H1 (cell line): ENCODE measurements around the gene GAREM2. TPM values are rescaled to one million over a fixed set of nuclear protein-coding genes. Genes with fewer than 3 reads are reported as not detected.

Experiments
- CTCF ChIA-PET: fragments of 300-600 bp; sonication (Branson Sonifier 250); formaldehyde crosslinking; loops from one replicate; lab custom pipeline; 2021; ENCODE audit not compliant: partially characterized antibody; lab: Charles Lee
- POLR2A ChIA-PET: fragments of 300-600 bp; sonication (Branson Sonifier 250); formaldehyde crosslinking; loops from one replicate; lab custom pipeline; 2021; ENCODE audit warnings: inconsistent platforms; ENCODE audit not compliant: partially characterized antibody; lab: Charles Lee
- DNase-seq, 2 experiments: peaks; one replicate each; pipeline versions ENCODE4 v3.0.0 to v3.0.0-alpha.2; 2010 to 2022; ENCODE audit warnings: low spot score in 2 of 2, low read depth in 1 of 2, mixed read lengths in 1 of 2
- FAIRE-seq: peaks from 2 replicates; lab custom pipeline; 2011; peaks lifted over from hg19 to GRCh38; lab: Jason Lieb, UNC
- H2AFZ ChIP-seq: 2 replicates; pipeline ENCODE4 v1.8.1; 2012; ENCODE audit warnings: low read length, inconsistent platforms
- H2AK5ac ChIP-seq: 2 replicates; pipeline ENCODE4 v1.6.1; 2013; ENCODE audit warnings: low read depth, low read length
- H2BK120ac ChIP-seq: replicated peaks from 2 replicates; pipeline ENCODE3; 2013; ENCODE audit warnings: low read depth, low read length, inconsistent platforms
- H2BK12ac ChIP-seq: 2 replicates; pipeline ENCODE4 v1.6.1; 2013; ENCODE audit warnings: low read depth, low read length
- H2BK15ac ChIP-seq: 2 replicates; pipeline ENCODE4 v1.6.1; 2013; ENCODE audit warnings: low read length
- H2BK20ac ChIP-seq: 2 replicates; pipeline ENCODE4 v1.6.1; 2013; ENCODE audit warnings: low read length
- H2BK5ac ChIP-seq: 2 replicates; pipeline ENCODE4 v1.6.1; 2013; ENCODE audit warnings: low read depth, low read length
- H3K14ac ChIP-seq: 2 replicates; pipeline ENCODE4 v1.6.1; 2013; ENCODE audit warnings: inconsistent platforms; ENCODE audit not compliant: insufficient read length
- H3K18ac ChIP-seq: 2 replicates; pipeline ENCODE4 v1.6.1; 2013; ENCODE audit warnings: low read length; ENCODE audit errors: extremely low read depth
- H3K23ac ChIP-seq: 2 replicates; pipeline ENCODE4 v1.6.1; 2013; ENCODE audit warnings: inconsistent platforms; ENCODE audit not compliant: insufficient read length
- H3K23me2 ChIP-seq: 2 replicates; pipeline ENCODE4 v1.6.1; 2013; ENCODE audit warnings: low read depth, low read length
- H3K27ac ChIP-seq: 2 replicates; pipeline ENCODE4 v1.6.1; 2011; ENCODE audit warnings: low read depth, low read length, inconsistent platforms
- H3K27me3 ChIP-seq, 4 experiments: replicated peaks in 1 of 4; 1 replicate in 1 of 4; 2 replicates in 3 of 4; pipeline versions ENCODE4 v1.6.1 to v1.8.1; 2011 to 2013; ENCODE audit warnings: low read length in 3 of 4, mild to moderate bottlenecking in 3 of 4, inconsistent platforms in 2 of 4, mixed read lengths in 2 of 4, moderate library complexity in 1 of 4; ENCODE audit not compliant: control insufficient read depth in 3 of 4, insufficient read depth in 3 of 4; ENCODE audit errors: extremely low read depth in 1 of 4
- H3K36me3 ChIP-seq, 4 experiments: 2 replicates each; pipeline versions ENCODE4 v1.6.1 to v1.8.1; 2011 to 2013; ENCODE audit warnings: mild to moderate bottlenecking in 4 of 4, low read length in 3 of 4, moderate library complexity in 2 of 4, control low read depth in 1 of 4, inconsistent platforms in 1 of 4; ENCODE audit not compliant: insufficient read depth in 4 of 4, control insufficient read depth in 2 of 4
- H3K4ac ChIP-seq: replicated peaks from 2 replicates; pipeline ENCODE3; 2013; ENCODE audit warnings: low read length, low read depth, mixed read lengths, inconsistent platforms; ENCODE audit not compliant: insufficient read length
- H3K4me1 ChIP-seq, 4 experiments: replicated peaks in 1 of 4; 1 replicate in 1 of 4; 2 replicates in 3 of 4; pipeline versions ENCODE4 v1.6.1 to v1.8.1; 2011 to 2013; ENCODE audit warnings: low read length in 3 of 4, inconsistent platforms in 2 of 4, mixed read lengths in 1 of 4; ENCODE audit not compliant: insufficient read depth in 4 of 4, control insufficient read depth in 3 of 4
- H3K4me2 ChIP-seq, 2 experiments: 2 replicates each; pipeline versions ENCODE4 v1.6.1 to v1.8.1; 2011 to 2013; ENCODE audit warnings: low read depth in 2 of 2, low read length in 2 of 2, control low read depth in 1 of 2, inconsistent platforms in 1 of 2, mild to moderate bottlenecking in 1 of 2; ENCODE audit not compliant: insufficient read depth in 1 of 2
- H3K4me3 ChIP-seq, 4 experiments: fragments of 200-600, 300-600 bp in 1 of 4; sonication (generic), shearing (Covaris generic), sonication (Bioruptor Twin) in 1 of 4; 2 replicates each; pipeline versions ENCODE4 v1.5.1 to v1.8.1; 2011 to 2016; ENCODE audit warnings: low read length in 4 of 4, low read depth in 3 of 4, control low read depth in 2 of 4, inconsistent platforms in 2 of 4, mild to moderate bottlenecking in 2 of 4, mixed read lengths in 1 of 4, moderate library complexity in 1 of 4; ENCODE audit not compliant: insufficient read depth in 2 of 4; ENCODE audit errors: extremely low read depth in 1 of 4
- H3K56ac ChIP-seq: replicated peaks from 2 replicates; pipeline ENCODE3; 2013; ENCODE audit warnings: low read depth, mild to moderate bottlenecking, mixed read lengths, low read length, inconsistent platforms; ENCODE audit not compliant: insufficient read length
- H3K79me1 ChIP-seq: 2 replicates; pipeline ENCODE4 v1.6.1; 2013; ENCODE audit warnings: low read depth, low read length, control low read depth
- H3K79me2 ChIP-seq, 2 experiments: 2 replicates each; pipeline versions ENCODE4 v1.6.1 to v1.8.1; 2012 to 2013; ENCODE audit warnings: low read length in 2 of 2, mild to moderate bottlenecking in 2 of 2, inconsistent platforms in 1 of 2; ENCODE audit not compliant: insufficient read depth in 2 of 2, control insufficient read depth in 1 of 2
- H3K9ac ChIP-seq, 4 experiments: replicated peaks in 1 of 4; 1 replicate in 1 of 4; 2 replicates in 3 of 4; pipeline versions ENCODE4 v1.6.1 to v1.8.1; 2011 to 2013; ENCODE audit warnings: low read depth in 3 of 4, low read length in 3 of 4, control low read depth in 2 of 4, mild to moderate bottlenecking in 2 of 4, moderate library complexity in 2 of 4, inconsistent platforms in 1 of 4; ENCODE audit errors: extremely low read depth in 1 of 4
- H3K9me3 ChIP-seq, 2 experiments: 2 replicates each; pipeline versions ENCODE4 v1.6.1 to v1.8.1; 2012 to 2013; ENCODE audit warnings: mild to moderate bottlenecking in 2 of 2, moderate library complexity in 2 of 2, control low read depth in 1 of 2, inconsistent platforms in 1 of 2, low read depth in 1 of 2, low read length in 1 of 2, mixed read lengths in 1 of 2; ENCODE audit not compliant: insufficient read depth in 2 of 2
- H4K20me1 ChIP-seq, 2 experiments: replicated peaks in 1 of 2; 2 replicates each; pipeline versions ENCODE3 to v1.8.1; 2011 to 2013; ENCODE audit warnings: inconsistent platforms in 2 of 2, low read length in 2 of 2, mild to moderate bottlenecking in 1 of 2; ENCODE audit not compliant: insufficient read depth in 2 of 2, control insufficient read depth in 1 of 2
- H4K5ac ChIP-seq: 2 replicates; pipeline ENCODE4 v1.6.1; 2013; ENCODE audit warnings: low read length, low read depth, mixed read lengths, inconsistent platforms; ENCODE audit not compliant: insufficient read length
- H4K8ac ChIP-seq: 2 replicates; pipeline ENCODE4 v1.8.0; 2013; ENCODE audit warnings: mild to moderate bottlenecking, moderate library complexity, low read length, inconsistent platforms; ENCODE audit not compliant: insufficient read depth; ENCODE audit errors: extremely low read depth
- H4K91ac ChIP-seq: replicated peaks from 2 replicates; pipeline ENCODE3; 2013; ENCODE audit warnings: low read length, mixed read lengths, inconsistent platforms; ENCODE audit not compliant: insufficient read length
- CBX8 ChIP-seq: fragments of 300-800, 300-1000 bp; sonication (generic); IDR thresholded peaks from 2 replicates; pipeline ENCODE4 v1.7.1; 2016; ENCODE audit warnings: low read depth, low read length, borderline replicate concordance
- KDM4A ChIP-seq: IDR thresholded peaks from one replicate; pipeline ENCODE4 v1.7.1; 2012; ENCODE audit warnings: low read depth, mild to moderate bottlenecking, moderate library complexity, low read length, inconsistent platforms; ENCODE audit not compliant: severe bottlenecking
- SP4 ChIP-seq: IDR thresholded peaks from 2 replicates; pipeline ENCODE4 v1.6.1; 2012; ENCODE audit warnings: low read length, inconsistent platforms
- WGBS, 2 experiments: shearing (Covaris generic) in 1 of 2; methylation state at CpG; one replicate each; pipeline versions ENCODE4 v1.1.6 to v1.1.7; 2013 to 2015; ENCODE audit warnings: low lambda C conversion rate in 2 of 2, mixed read lengths in 2 of 2, inconsistent platforms in 1 of 2, low coverage in 1 of 2, missing lambda C conversion rate in 1 of 2; ENCODE audit not compliant: insufficient replicate concordance in 2 of 2, insufficient coverage in 1 of 2, insufficient read length in 1 of 2; ENCODE audit errors: extremely low coverage in 1 of 2, missing lambda C conversion rate in 1 of 2; 5-methylcytosine and 5-hydroxymethylcytosine counted together
- polyA plus RNA-seq, 7 experiments: library from polyadenylated mRNA; depleted of rRNA in 3 of 7; stranded (reverse) in 5 of 7; unstranded in 2 of 7; fragments of >200 nt in 5 of 7; fragments of 200-250 nt in 2 of 7; gene quantifications; 1 replicate in 5 of 7; 2 replicates in 1 of 7; 4 replicates in 1 of 7; pipeline versions ENCODE4 v1.2.1 to v1.2.3, GENCODE V29; 2011 to 2013; ENCODE audit warnings: missing spikeins in 2 of 7, mixed read lengths in 2 of 7
- total RNA-seq: library from RNA; stranded (reverse); fragmentation: NEBNext Ultra II Directional; extraction: Animal tissue kit (Norgen Biotek cat#: 25700); gene quantifications from 2 replicates; pipeline ENCODE4 v1.2.1, GENCODE V29; 2021
- TF ChIP-seq, protein P1 (sequence below): IDR thresholded peaks from 2 replicates; pipeline ENCODE4 v1.6.1; 2012; ENCODE audit warnings: inconsistent platforms

Gene GAREM2
- total and polyA plus RNA-seq, 2 of the 8 experiments (the other 6 are each of a cell fraction or from before 2014, with no cell fraction given): 19.9 TPM

GRCh38 chr2:26173776-26174482 lies 1.0 kb downstream of the GAREM2 start:
- Histone ChIP-seq H3K4me2 (peak overlapping the region; percentile 72 to 81), H3K18ac (0 out of 2 replicates have a peak overlapping the region, but pooled peaks have one; percentile 48), H3K56ac (no peak overlapping the region), H3K9ac (peak overlapping the region; percentile 34 to 60 (median 52); a peak in 5 of 7 replicates), H2AK5ac (no peak overlapping the region), H2BK15ac (no peak overlapping the region), H3K23me2 (peaks cover 13% of the 10 kb centered on the region), H3K4me3 (peak overlapping the region; percentile 69 to 97 (median 70)), H3K4ac (no peak overlapping the region), H4K91ac (peak overlapping the region; percentile 56), H3K14ac (no peak overlapping the region), H4K8ac (peak overlapping the region; percentile 35; the same call in 1 of the 2 replicates), H2BK120ac (no peak overlapping the region), H3K36me3 (peaks cover 0 to 9% (median 2%) of the 10 kb centered on the region in 4 experiments; a peak in 3 of 8 replicates), H2BK12ac (no peak overlapping the region), H3K23ac (no peak overlapping the region), H2BK5ac (peak overlapping the region; percentile 24; the same call in 1 of the 2 replicates), H4K5ac (no peak overlapping the region), H4K20me1 (peaks cover 2 to 20% of the 10 kb centered on the region in 2 experiments), H3K79me1 (peaks cover 8% of the 10 kb centered on the region), H3K27ac (no peak overlapping the region), H3K9me3 (no peaks in the 10 kb centered on the region), H3K27me3 (peaks cover 0 to 2% (median 0%) of the 10 kb centered on the region in 4 experiments; a peak in 3 of 7 replicates), H2BK20ac (no peak overlapping the region), H3K79me2 (peaks cover 0 to 11% of the 10 kb centered on the region in 2 experiments; a peak in 1 of 4 replicates), H2AFZ (no peak overlapping the region), H3K4me1 (peaks cover 4 to 15% (median 6%) of the 10 kb centered on the region in 4 experiments; a peak in 5 of 7 replicates)
- TF ChIP-seq, protein P1, sequence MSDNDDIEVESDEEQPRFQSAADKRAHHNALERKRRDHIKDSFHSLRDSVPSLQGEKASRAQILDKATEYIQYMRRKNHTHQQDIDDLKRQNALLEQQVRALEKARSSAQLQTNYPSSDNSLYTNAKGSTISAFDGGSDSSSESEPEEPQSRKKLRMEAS: no peak; the same call in 1 of the 2 replicates
- TF ChIP-seq KDM4A (peak; percentile 10), SP4 (no peak), CBX8 (no peak)
- 5% methylated on average over 24 of the region's 46 CpGs; no CpG with 5 or more reads in 1 of the 2 experiments for WGBS, 2 experiments
- ChIA-PET CTCF (interaction anchor here (0.9 to 3.2 kb wide), 4 partner anchors 11 to 321 kb away, joined by 3 to 23 read pairs (median 3); no protein-coding TSS in a partner anchor), POLR2A (interaction anchor here (7.3 kb wide), 1 partner anchor 13 kb away, joined by 65 read pairs; no protein-coding TSS in a partner anchor)
- DNase-seq: peak in 1 of 2 experiments; percentile 62
- FAIRE-seq: no peak
